Measurements from ENCODE around the gene GRM4. TPM values are rescaled to one million over a fixed set of nuclear protein-coding genes. Genes with fewer than 3 reads are reported as not detected.

GRM4 gene
- total and polyA plus RNA-seq, 5 donors from 2014 or later = not detected

- H3K4me3 Mint-ChIP-seq = no peak overlapping the region
- no peaks in the 10 kb centered on the region for H3K4me1 Mint-ChIP-seq
- Histone ChIP-seq H3K27me3 (ENCODE audit: control insufficient read depth, insufficient read depth, low read length) (no peaks in the 10 kb centered on the region), H3K4me3 (ENCODE audit: low read depth, low read length) (no peak overlapping the region), H3K4me1 (ENCODE audit: control insufficient read depth, insufficient read depth, low read length, poor library complexity, severe bottlenecking) (no peaks in the 10 kb centered on the region), H3K36me3 (ENCODE audit: control insufficient read depth, insufficient read depth, low read length) (no peaks in the 10 kb centered on the region), H3K9me3 (ENCODE audit: control insufficient read depth in 2 of 2, low read length in 2 of 2) (no peaks in the 10 kb centered on the region), H3K27ac (ENCODE audit: insufficient read depth, low read length, poor library complexity, severe bottlenecking) (no peak overlapping the region)
- H3K9me3 Mint-ChIP-seq = peaks cover 0 to 1% (median 0%) of the 10 kb centered on the region in 7 donors
- no peaks in the 10 kb centered on the region for H3K36me3 Mint-ChIP-seq
- ATAC-seq (ENCODE audit: low read depth in 2 of 2) = no peak
- H3K27me3 Mint-ChIP-seq = peaks cover 9% of the 10 kb centered on the region
- no peak for DNase-seq
- peak overlapping the region in 1 of 3 donors; percentile 86 for H3K27ac Mint-ChIP-seq
These were observed 62.8 kb downstream of the GRM4 start for GRCh38 chr6:34082864-34083626.

GRCh38 chr6:34082348-34082747 is 63.5 kb downstream of the GRM4 start:
- Histone ChIP-seq H3K27me3 (ENCODE audit: control insufficient read depth, insufficient read depth, low read length) (no peaks in the 10 kb centered on the region), H3K36me3 (ENCODE audit: control insufficient read depth, insufficient read depth, low read length) (no peaks in the 10 kb centered on the region), H3K4me1 (ENCODE audit: control insufficient read depth, insufficient read depth, low read length, poor library complexity, severe bottlenecking) (no peaks in the 10 kb centered on the region), H3K9me3 (ENCODE audit: control insufficient read depth in 2 of 2, low read length in 2 of 2) (no peaks in the 10 kb centered on the region), H3K27ac (ENCODE audit: insufficient read depth, low read length, poor library complexity, severe bottlenecking) (no peak overlapping the region), H3K4me3 (ENCODE audit: low read depth, low read length) (no peak overlapping the region)
- Mint-ChIP-seq H3K36me3 (no peaks in the 10 kb centered on the region), H3K27ac (no peak overlapping the region), H3K27me3 (peaks cover 9% of the 10 kb centered on the region), H3K9me3 (peaks cover 0 to 1% (median 0%) of the 10 kb centered on the region in 7 donors), H3K4me3 (no peak overlapping the region), H3K4me1 (no peaks in the 10 kb centered on the region)
- DNase-seq (no peak), ATAC-seq (ENCODE audit: low read depth in 2 of 2) (no peak)

GRCh38 chr6:34080357-34080756 is 65.5 kb downstream of the GRM4 start:
- Histone ChIP-seq H3K36me3 (ENCODE audit: control insufficient read depth, insufficient read depth, low read length) (no peaks in the 10 kb centered on the region), H3K9me3 (ENCODE audit: control insufficient read depth in 2 of 2, low read length in 2 of 2) (no peaks in the 10 kb centered on the region), H3K4me3 (ENCODE audit: low read depth, low read length) (no peak overlapping the region), H3K27ac (ENCODE audit: insufficient read depth, low read length, poor library complexity, severe bottlenecking) (no peak overlapping the region), H3K4me1 (ENCODE audit: control insufficient read depth, insufficient read depth, low read length, poor library complexity, severe bottlenecking) (no peaks in the 10 kb centered on the region), H3K27me3 (ENCODE audit: control insufficient read depth, insufficient read depth, low read length) (no peaks in the 10 kb centered on the region)
- Mint-ChIP-seq H3K4me1 (no peaks in the 10 kb centered on the region), H3K4me3 (no peak overlapping the region), H3K27ac (no peak overlapping the region), H3K9me3 (peaks cover 0 to 1% (median 0%) of the 10 kb centered on the region in 7 donors), H3K36me3 (no peaks in the 10 kb centered on the region), H3K27me3 (peaks cover 11% of the 10 kb centered on the region)
- no peak for ATAC-seq (ENCODE audit: low read depth in 2 of 2)
- DNase-seq = no peak

GRCh38 chr6:34079899-34080298 is 66.0 kb downstream of the GRM4 start:
- peaks cover 0 to 1% (median 0%) of the 10 kb centered on the region in 7 donors for H3K9me3 Mint-ChIP-seq
- no peaks in the 10 kb centered on the region for H3K36me3 Mint-ChIP-seq
- Histone ChIP-seq H3K27ac (ENCODE audit: insufficient read depth, low read length, poor library complexity, severe bottlenecking) (no peak overlapping the region), H3K4me1 (ENCODE audit: control insufficient read depth, insufficient read depth, low read length, poor library complexity, severe bottlenecking) (no peaks in the 10 kb centered on the region), H3K27me3 (ENCODE audit: control insufficient read depth, insufficient read depth, low read length) (no peaks in the 10 kb centered on the region), H3K9me3 (ENCODE audit: control insufficient read depth in 2 of 2, low read length in 2 of 2) (no peaks in the 10 kb centered on the region), H3K4me3 (ENCODE audit: low read depth, low read length) (no peak overlapping the region), H3K36me3 (ENCODE audit: control insufficient read depth, insufficient read depth, low read length) (no peaks in the 10 kb centered on the region)
- no peaks in the 10 kb centered on the region for H3K4me1 Mint-ChIP-seq
- DNase-seq (no peak), ATAC-seq (ENCODE audit: low read depth in 2 of 2) (no peak)
- H3K27me3 Mint-ChIP-seq = peaks cover 13% of the 10 kb centered on the region
- peak overlapping the region in 1 of 3 donors; percentile 85 for H3K27ac Mint-ChIP-seq
- no peak overlapping the region for H3K4me3 Mint-ChIP-seq

GRCh38 chr6:34075906-34076305 is 70.0 kb downstream of the GRM4 start:
- no peak overlapping the region for H3K4me3 ChIP-seq (ENCODE audit: low read depth, low read length)
- no peaks in the 10 kb centered on the region for H3K4me1 ChIP-seq (ENCODE audit: control insufficient read depth, insufficient read depth, low read length, poor library complexity, severe bottlenecking)
- DNase-seq = no peak
- no peak for ATAC-seq (ENCODE audit: low read depth in 2 of 2)
- Mint-ChIP-seq H3K9me3 (peaks cover 0 to 1% (median 0%) of the 10 kb centered on the region in 7 donors), H3K4me1 (no peaks in the 10 kb centered on the region), H3K36me3 (no peaks in the 10 kb centered on the region), H3K4me3 (no peak overlapping the region), H3K27me3 (peaks cover 5% of the 10 kb centered on the region), H3K27ac (no peak overlapping the region)
- H3K9me3 ChIP-seq (ENCODE audit: control insufficient read depth in 2 of 2, low read length in 2 of 2) = no peaks in the 10 kb centered on the region
- no peak overlapping the region for H3K27ac ChIP-seq (ENCODE audit: insufficient read depth, low read length, poor library complexity, severe bottlenecking)
- H3K36me3 ChIP-seq (ENCODE audit: control insufficient read depth, insufficient read depth, low read length) = no peaks in the 10 kb centered on the region
- H3K27me3 ChIP-seq (ENCODE audit: control insufficient read depth, insufficient read depth, low read length) = no peaks in the 10 kb centered on the region

GRCh38 chr6:34074064-34074742 is 71.7 kb downstream of the GRM4 start:
- H3K4me3 Mint-ChIP-seq = no peak overlapping the region

GRCh38 chr6:34073540-34073939 is 72.3 kb downstream of the GRM4 start:
- Histone ChIP-seq H3K4me1 (ENCODE audit: control insufficient read depth, insufficient read depth, low read length, poor library complexity, severe bottlenecking) (no peaks in the 10 kb centered on the region), H3K27ac (ENCODE audit: insufficient read depth, low read length, poor library complexity, severe bottlenecking) (no peak overlapping the region), H3K4me3 (ENCODE audit: low read depth, low read length) (no peak overlapping the region), H3K9me3 (ENCODE audit: control insufficient read depth in 2 of 2, low read length in 2 of 2) (no peaks in the 10 kb centered on the region), H3K36me3 (ENCODE audit: control insufficient read depth, insufficient read depth, low read length) (no peaks in the 10 kb centered on the region), H3K27me3 (ENCODE audit: control insufficient read depth, insufficient read depth, low read length) (no peaks in the 10 kb centered on the region)
- Mint-ChIP-seq H3K27ac (no peak overlapping the region), H3K4me3 (no peak overlapping the region), H3K27me3 (peaks cover 5% of the 10 kb centered on the region), H3K36me3 (no peaks in the 10 kb centered on the region), H3K9me3 (no peaks in the 10 kb centered on the region), H3K4me1 (no peaks in the 10 kb centered on the region)
- DNase-seq (no peak), ATAC-seq (ENCODE audit: low read depth in 2 of 2) (no peak)

More at GRCh38 chr6:34074064-34074742, 71.7 kb downstream of the GRM4 start:
- no peak for ATAC-seq (ENCODE audit: low read depth in 2 of 2)
- no peak overlapping the region for H3K4me3 ChIP-seq (ENCODE audit: low read depth, low read length)
- no peaks in the 10 kb centered on the region for H3K36me3 Mint-ChIP-seq
- H3K27me3 ChIP-seq (ENCODE audit: control insufficient read depth, insufficient read depth, low read length) = no peaks in the 10 kb centered on the region
- H3K4me1 Mint-ChIP-seq = no peaks in the 10 kb centered on the region
- no peaks in the 10 kb centered on the region for H3K9me3 ChIP-seq (ENCODE audit: control insufficient read depth in 2 of 2, low read length in 2 of 2)
- H3K36me3 ChIP-seq (ENCODE audit: control insufficient read depth, insufficient read depth, low read length) = no peaks in the 10 kb centered on the region
- H3K27me3 Mint-ChIP-seq = peaks cover 5% of the 10 kb centered on the region
- no peak overlapping the region for H3K27ac ChIP-seq (ENCODE audit: insufficient read depth, low read length, poor library complexity, severe bottlenecking)
- H3K9me3 Mint-ChIP-seq = peaks cover 0 to under 1% (median 0%) of the 10 kb centered on the region in 7 donors
- H3K4me1 ChIP-seq (ENCODE audit: control insufficient read depth, insufficient read depth, low read length, poor library complexity, severe bottlenecking) = no peaks in the 10 kb centered on the region
- no peak for DNase-seq
- no peak overlapping the region for H3K27ac Mint-ChIP-seq

Measured in CD4-positive, CD25-positive, alpha-beta regulatory T cell (primary cell).